WTC11 (cell line): ENCODE measurements around the gene PROZ. TPM values are rescaled to one million over a fixed set of nuclear protein-coding genes. Genes with fewer than 3 reads are reported as not detected.

Experiments used
- ATAC-seq: fragments of 200-7000 bp; cut with Tn5 transposase; 2 replicates; pipeline ENCODE4 v1.10.0; 2021; ENCODE audit warnings: mild to moderate bottlenecking, moderate library complexity
- CTCF ChIA-PET: fragments of 300-600 bp; sonication (Branson Sonifier 250); formaldehyde crosslinking; loops from one replicate; lab custom pipeline; 2021; ENCODE audit warnings: antibody characterized with exemption; lab: Charles Lee
- POLR2A ChIA-PET: fragments of 350-600 bp; sonication (Branson Sonifier 250); formaldehyde crosslinking; loops from one replicate; lab custom pipeline; 2021; ENCODE audit warnings: antibody characterized with exemption; lab: Charles Lee
- DNase-seq: peaks from one replicate; pipeline ENCODE4 v3.0.0; 2021; ENCODE audit warnings: low spot score
- H3K27ac Mint-ChIP-seq: 2 replicates; pipeline ENCODE4 v1.8.0; 2021; ENCODE audit warnings: mixed read lengths
- H3K27me3 Mint-ChIP-seq: 2 replicates; pipeline ENCODE4 v1.8.0; 2021; ENCODE audit warnings: low read depth, mild to moderate bottlenecking, moderate library complexity, mixed read lengths
- H3K36me3 Mint-ChIP-seq: 2 replicates; pipeline ENCODE4 v1.8.0; 2021; ENCODE audit warnings: mixed read lengths
- H3K4me1 Mint-ChIP-seq: 2 replicates; pipeline ENCODE4 v1.8.0; 2022; ENCODE audit warnings: mixed read lengths
- H3K4me3 Mint-ChIP-seq: 2 replicates; pipeline ENCODE4 v1.8.0; 2021; ENCODE audit warnings: mild to moderate bottlenecking, moderate library complexity, mixed read lengths
- H3K9me3 Mint-ChIP-seq: 2 replicates; pipeline ENCODE4 v1.8.0; 2021; ENCODE audit warnings: mixed read lengths
- CREB1 ChIP-seq: sonication (generic); formaldehyde crosslinking; IDR thresholded peaks from 2 replicates; pipeline ENCODE4 v1.8.0; 2023; ENCODE audit warnings: mild to moderate bottlenecking, missing genetic modification reagents
- EMX1 ChIP-seq: fragments of 250-450 bp; sonication (Bioruptor Pico); IDR thresholded peaks from 2 replicates; pipeline ENCODE4 v1.8.0; 2021; ENCODE audit warnings: mild to moderate bottlenecking
- ESRRA ChIP-seq: sonication (generic); formaldehyde crosslinking; IDR thresholded peaks from 2 replicates; pipeline ENCODE4 v1.8.1; 2022; ENCODE audit warnings: mild to moderate bottlenecking, missing genetic modification reagents, borderline replicate concordance
- ETV6 ChIP-seq: sonication (generic); formaldehyde crosslinking; IDR thresholded peaks from 2 replicates; pipeline ENCODE4 v1.8.1; 2022; ENCODE audit warnings: mild to moderate bottlenecking, missing genetic modification reagents
- FOXK1 ChIP-seq: sonication (generic); formaldehyde crosslinking; IDR thresholded peaks from 2 replicates; pipeline ENCODE4 v1.8.0; 2022; ENCODE audit warnings: mild to moderate bottlenecking, moderate library complexity, missing genetic modification reagents
- NFATC4 ChIP-seq: fragments of 250-450 bp; sonication (Bioruptor Pico); IDR thresholded peaks from 2 replicates; pipeline ENCODE4 v1.9.0; 2021; ENCODE audit warnings: mild to moderate bottlenecking
- RELA ChIP-seq: sonication (generic); formaldehyde crosslinking; IDR thresholded peaks from 2 replicates; pipeline ENCODE4 v1.8.1; 2022; ENCODE audit warnings: missing genetic modification reagents, mild to moderate bottlenecking, borderline replicate concordance
- ZBTB21 ChIP-seq: sonication (generic); formaldehyde crosslinking; IDR thresholded peaks from 2 replicates; pipeline ENCODE4 v1.8.1; 2023; ENCODE audit warnings: mild to moderate bottlenecking, missing genetic modification reagents, borderline replicate concordance
- total RNA-seq: library from RNA; stranded (reverse); gene quantifications from 3 replicates; pipeline ENCODE4 v1.2.3, GENCODE V29; 2021
- TF ChIP-seq, protein P1 (sequence below): fragments of 250-450 bp; sonication (Bioruptor Pico); IDR thresholded peaks from 2 replicates; pipeline ENCODE4 v1.9.0; 2021; ENCODE audit warnings: mild to moderate bottlenecking, borderline replicate concordance
- TF ChIP-seq, protein P2 (sequence below): sonication (generic); formaldehyde crosslinking; IDR thresholded peaks from 2 replicates; pipeline ENCODE4 v1.8.1; 2023; ENCODE audit warnings: mild to moderate bottlenecking, missing genetic modification reagents
- TF ChIP-seq, protein P3 (sequence below): sonication (generic); formaldehyde crosslinking; IDR thresholded peaks from 2 replicates; pipeline ENCODE4 v1.8.0; 2022; ENCODE audit warnings: mild to moderate bottlenecking, missing genetic modification reagents
- TF ChIP-seq, protein P4 (sequence below): sonication (generic); formaldehyde crosslinking; IDR thresholded peaks from 2 replicates; pipeline ENCODE4 v1.8.1; 2023; ENCODE audit warnings: mild to moderate bottlenecking, missing genetic modification reagents, moderate library complexity
- TF ChIP-seq, protein P5 (sequence below): sonication (generic); formaldehyde crosslinking; IDR thresholded peaks from 2 replicates; pipeline ENCODE4 v1.8.1; 2023; ENCODE audit warnings: mild to moderate bottlenecking, moderate library complexity, missing genetic modification reagents

Gene PROZ
- total RNA-seq, 1 experiment from 2014 or later, result not detected

DNA sequence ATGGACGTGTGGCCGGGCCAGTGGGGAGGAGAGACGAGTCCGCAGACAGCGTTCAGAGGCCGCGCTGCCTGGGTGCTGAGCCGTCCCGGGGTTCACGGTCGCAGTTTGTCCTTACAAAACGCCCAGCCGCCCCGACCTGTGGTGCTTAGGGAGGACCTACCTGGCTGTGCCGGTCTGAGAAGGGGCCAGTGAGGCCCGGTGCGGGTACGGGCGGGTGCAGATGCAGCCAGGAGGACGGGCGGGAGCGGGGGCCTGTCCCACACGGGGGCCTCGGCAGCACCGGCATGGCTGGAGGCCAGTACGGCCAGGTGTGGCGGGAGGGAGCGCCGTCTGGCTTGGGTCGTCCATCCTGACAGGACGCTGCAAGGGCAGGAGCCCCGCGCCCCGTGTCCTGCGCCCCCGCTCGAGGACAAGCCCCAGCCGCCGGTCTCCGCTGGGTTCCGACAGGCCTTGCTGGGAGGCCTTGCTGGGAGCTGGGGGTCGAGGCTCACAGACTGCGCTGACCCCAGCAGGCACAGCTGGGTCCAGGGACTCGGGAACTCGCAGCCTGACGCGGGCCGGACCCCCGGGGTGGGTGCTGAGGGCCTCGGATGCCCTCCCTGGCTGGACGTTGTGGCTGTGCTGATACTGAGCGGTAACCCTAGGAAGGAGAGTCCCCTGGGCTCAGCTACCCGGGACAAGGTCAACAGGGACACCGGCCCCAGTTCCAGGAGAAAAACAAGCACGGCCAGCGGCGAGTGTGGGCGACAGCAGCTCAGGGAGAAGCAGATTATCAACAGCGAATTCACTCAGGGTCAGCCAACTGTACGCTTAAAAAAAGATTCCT, 5.3 kb upstream of the PROZ start:
- CTCF ChIA-PET, result no interaction called here
- TF ChIP-seq ETV6 (CRISPR knock-in tag), result peak; percentile 26; the same call in 1 of the 2 replicates
- TF ChIP-seq, protein P1, sequence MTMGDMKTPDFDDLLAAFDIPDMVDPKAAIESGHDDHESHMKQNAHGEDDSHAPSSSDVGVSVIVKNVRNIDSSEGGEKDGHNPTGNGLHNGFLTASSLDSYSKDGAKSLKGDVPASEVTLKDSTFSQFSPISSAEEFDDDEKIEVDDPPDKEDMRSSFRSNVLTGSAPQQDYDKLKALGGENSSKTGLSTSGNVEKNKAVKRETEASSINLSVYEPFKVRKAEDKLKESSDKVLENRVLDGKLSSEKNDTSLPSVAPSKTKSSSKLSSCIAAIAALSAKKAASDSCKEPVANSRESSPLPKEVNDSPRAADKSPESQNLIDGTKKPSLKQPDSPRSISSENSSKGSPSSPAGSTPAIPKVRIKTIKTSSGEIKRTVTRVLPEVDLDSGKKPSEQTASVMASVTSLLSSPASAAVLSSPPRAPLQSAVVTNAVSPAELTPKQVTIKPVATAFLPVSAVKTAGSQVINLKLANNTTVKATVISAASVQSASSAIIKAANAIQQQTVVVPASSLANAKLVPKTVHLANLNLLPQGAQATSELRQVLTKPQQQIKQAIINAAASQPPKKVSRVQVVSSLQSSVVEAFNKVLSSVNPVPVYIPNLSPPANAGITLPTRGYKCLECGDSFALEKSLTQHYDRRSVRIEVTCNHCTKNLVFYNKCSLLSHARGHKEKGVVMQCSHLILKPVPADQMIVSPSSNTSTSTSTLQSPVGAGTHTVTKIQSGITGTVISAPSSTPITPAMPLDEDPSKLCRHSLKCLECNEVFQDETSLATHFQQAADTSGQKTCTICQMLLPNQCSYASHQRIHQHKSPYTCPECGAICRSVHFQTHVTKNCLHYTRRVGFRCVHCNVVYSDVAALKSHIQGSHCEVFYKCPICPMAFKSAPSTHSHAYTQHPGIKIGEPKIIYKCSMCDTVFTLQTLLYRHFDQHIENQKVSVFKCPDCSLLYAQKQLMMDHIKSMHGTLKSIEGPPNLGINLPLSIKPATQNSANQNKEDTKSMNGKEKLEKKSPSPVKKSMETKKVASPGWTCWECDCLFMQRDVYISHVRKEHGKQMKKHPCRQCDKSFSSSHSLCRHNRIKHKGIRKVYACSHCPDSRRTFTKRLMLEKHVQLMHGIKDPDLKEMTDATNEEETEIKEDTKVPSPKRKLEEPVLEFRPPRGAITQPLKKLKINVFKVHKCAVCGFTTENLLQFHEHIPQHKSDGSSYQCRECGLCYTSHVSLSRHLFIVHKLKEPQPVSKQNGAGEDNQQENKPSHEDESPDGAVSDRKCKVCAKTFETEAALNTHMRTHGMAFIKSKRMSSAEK (CRISPR knock-in tag), result no peak
- TF ChIP-seq, protein P2, sequence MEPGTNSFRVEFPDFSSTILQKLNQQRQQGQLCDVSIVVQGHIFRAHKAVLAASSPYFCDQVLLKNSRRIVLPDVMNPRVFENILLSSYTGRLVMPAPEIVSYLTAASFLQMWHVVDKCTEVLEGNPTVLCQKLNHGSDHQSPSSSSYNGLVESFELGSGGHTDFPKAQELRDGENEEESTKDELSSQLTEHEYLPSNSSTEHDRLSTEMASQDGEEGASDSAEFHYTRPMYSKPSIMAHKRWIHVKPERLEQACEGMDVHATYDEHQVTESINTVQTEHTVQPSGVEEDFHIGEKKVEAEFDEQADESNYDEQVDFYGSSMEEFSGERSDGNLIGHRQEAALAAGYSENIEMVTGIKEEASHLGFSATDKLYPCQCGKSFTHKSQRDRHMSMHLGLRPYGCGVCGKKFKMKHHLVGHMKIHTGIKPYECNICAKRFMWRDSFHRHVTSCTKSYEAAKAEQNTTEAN (CRISPR knock-in tag), result peak; percentile 59; the same call in 1 of the 2 replicates
- no peak for TF ChIP-seq NFATC4 (CRISPR knock-in tag)
- TF ChIP-seq ZBTB21 (CRISPR knock-in tag), result peak; percentile 36; the same call in 1 of the 2 replicates
- peak; percentile 69; the same call in 1 of the 2 replicates for TF ChIP-seq FOXK1
- TF ChIP-seq, protein P3, sequence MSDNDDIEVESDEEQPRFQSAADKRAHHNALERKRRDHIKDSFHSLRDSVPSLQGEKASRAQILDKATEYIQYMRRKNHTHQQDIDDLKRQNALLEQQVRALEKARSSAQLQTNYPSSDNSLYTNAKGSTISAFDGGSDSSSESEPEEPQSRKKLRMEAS (CRISPR knock-in tag), result peak; percentile 49
- TF ChIP-seq RELA (CRISPR knock-in tag), result peak; percentile 23; the same call in 1 of the 2 replicates
- TF ChIP-seq EMX1 (CRISPR knock-in tag), result no peak
- TF ChIP-seq, protein P4, sequence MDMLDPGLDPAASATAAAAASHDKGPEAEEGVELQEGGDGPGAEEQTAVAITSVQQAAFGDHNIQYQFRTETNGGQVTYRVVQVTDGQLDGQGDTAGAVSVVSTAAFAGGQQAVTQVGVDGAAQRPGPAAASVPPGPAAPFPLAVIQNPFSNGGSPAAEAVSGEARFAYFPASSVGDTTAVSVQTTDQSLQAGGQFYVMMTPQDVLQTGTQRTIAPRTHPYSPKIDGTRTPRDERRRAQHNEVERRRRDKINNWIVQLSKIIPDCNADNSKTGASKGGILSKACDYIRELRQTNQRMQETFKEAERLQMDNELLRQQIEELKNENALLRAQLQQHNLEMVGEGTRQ (CRISPR knock-in tag), result peak; percentile 44; the same call in 1 of the 2 replicates
- peak; percentile 46; the same call in 1 of the 2 replicates for TF ChIP-seq ESRRA (CRISPR knock-in tag)
- peak; percentile 57; the same call in 1 of the 2 replicates for TF ChIP-seq CREB1 (CRISPR knock-in tag)
- TF ChIP-seq, protein P5, sequence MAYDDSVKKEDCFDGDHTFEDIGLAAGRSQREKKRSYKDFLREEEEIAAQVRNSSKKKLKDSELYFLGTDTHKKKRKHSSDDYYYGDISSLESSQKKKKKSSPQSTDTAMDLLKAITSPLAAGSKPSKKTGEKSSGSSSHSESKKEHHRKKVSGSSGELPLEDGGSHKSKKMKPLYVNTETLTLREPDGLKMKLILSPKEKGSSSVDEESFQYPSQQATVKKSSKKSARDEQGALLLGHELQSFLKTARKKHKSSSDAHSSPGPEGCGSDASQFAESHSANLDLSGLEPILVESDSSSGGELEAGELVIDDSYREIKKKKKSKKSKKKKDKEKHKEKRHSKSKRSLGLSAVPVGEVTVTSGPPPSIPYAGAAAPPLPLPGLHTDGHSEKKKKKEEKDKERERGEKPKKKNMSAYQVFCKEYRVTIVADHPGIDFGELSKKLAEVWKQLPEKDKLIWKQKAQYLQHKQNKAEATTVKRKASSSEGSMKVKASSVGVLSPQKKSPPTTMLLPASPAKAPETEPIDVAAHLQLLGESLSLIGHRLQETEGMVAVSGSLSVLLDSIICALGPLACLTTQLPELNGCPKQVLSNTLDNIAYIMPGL (CRISPR knock-in tag), result peak; percentile 84; the same call in 1 of the 2 replicates
- DNase-seq (peak; percentile 62), ATAC-seq (peak; percentile 59)
- POLR2A ChIA-PET, result interaction anchor here (0.6 kb wide), 1 partner anchor 55 kb away, joined by 3 read pairs; the partner anchor contains the start of gene PCID2
- peak overlapping the region; percentile 63 for H3K4me3 Mint-ChIP-seq
- no peaks in the 10 kb centered on the region for H3K36me3 Mint-ChIP-seq
- peak overlapping the region; percentile 53; the same call in 1 of the 2 replicates for H3K27ac Mint-ChIP-seq
- peaks cover 19% of the 10 kb centered on the region for H3K4me1 Mint-ChIP-seq
- H3K27me3 Mint-ChIP-seq, result peaks cover 25% of the 10 kb centered on the region
- H3K9me3 Mint-ChIP-seq, result peaks cover 12% of the 10 kb centered on the region
